Measurements from ENCODE around the gene SLC30A1. TPM values are rescaled to one million over a fixed set of nuclear protein-coding genes. Genes with fewer than 3 reads are reported as not detected.

SLC30A1 gene
- total and polyA plus RNA-seq, 2 of the 13 experiments (the other 11 are each of a cell fraction or from before 2014, with no cell fraction given): 5.9 to 24.4 TPM

DNA sequence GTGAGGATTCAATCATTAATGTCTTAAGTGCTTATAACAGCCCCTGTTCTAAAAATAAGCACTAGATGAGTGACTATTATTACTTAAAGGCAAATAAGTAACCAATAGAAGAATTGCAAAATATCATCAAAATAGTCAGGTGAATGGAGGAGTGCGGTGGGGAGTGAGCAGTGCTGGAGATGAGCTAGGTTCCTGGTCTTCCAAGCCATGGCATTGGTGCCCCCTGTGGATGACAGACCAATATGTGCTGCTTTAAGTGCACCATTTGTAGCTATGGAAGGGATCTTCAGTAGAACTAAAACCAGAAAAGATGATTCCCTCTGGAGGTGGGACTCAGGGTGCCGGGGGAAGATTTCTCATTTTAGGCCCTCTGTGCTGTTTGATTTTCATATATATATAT lies 46.1 kb upstream of the SLC30A1 start (continued):
- TF ChIP-seq, protein P1, sequence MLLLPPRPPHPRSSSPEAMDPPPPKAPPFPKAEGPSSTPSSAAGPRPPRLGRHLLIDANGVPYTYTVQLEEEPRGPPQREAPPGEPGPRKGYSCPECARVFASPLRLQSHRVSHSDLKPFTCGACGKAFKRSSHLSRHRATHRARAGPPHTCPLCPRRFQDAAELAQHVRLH (CRISPR knock-in tag; IDR thresholded peaks at IDR 0.05; ENCODE audit: borderline replicate concordance, low read depth): no peak
- TF ChIP-seq, protein P2, sequence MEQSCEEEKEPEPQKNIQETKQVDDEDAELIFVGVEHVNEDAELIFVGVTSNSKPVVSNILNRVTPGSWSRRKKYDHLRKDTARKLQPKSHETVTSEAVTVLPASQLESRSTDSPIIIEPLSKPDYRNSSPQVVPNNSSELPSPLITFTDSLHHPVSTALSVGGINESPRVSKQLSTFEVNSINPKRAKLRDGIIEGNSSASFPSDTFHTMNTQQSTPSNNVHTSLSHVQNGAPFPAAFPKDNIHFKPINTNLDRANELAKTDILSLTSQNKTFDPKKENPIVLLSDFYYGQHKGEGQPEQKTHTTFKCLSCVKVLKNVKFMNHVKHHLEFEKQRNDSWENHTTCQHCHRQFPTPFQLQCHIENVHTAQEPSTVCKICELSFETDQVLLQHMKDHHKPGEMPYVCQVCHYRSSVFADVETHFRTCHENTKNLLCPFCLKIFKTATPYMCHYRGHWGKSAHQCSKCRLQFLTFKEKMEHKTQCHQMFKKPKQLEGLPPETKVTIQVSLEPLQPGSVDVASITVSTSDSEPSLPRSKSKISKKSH (CRISPR knock-in tag; IDR thresholded peaks at IDR 0.05; ENCODE audit: borderline replicate concordance): no peak
- TF ChIP-seq ZNF160 (CRISPR knock-in tag; IDR thresholded peaks at IDR 0.05) (no peak), GZF1 (CRISPR knock-in tag; IDR thresholded peaks at IDR 0.05) (no peak), FOSL2 (CRISPR knock-in tag; IDR thresholded peaks at IDR 0.05) (peak; percentile 42; the same call in 1 of the 2 replicates), CEBPG (CRISPR knock-in tag; IDR thresholded peaks at IDR 0.05) (peak; percentile 42; the same call in 1 of the 2 replicates), ZNF468 (CRISPR knock-in tag; IDR thresholded peaks at IDR 0.05) (no peak), ZNF234 (CRISPR knock-in tag; conservative IDR thresholded peaks at IDR 0.05) (no peak), GATAD1 (CRISPR knock-in tag; IDR thresholded peaks at IDR 0.05) (no peak), SOX5 (CRISPR knock-in tag; IDR thresholded peaks at IDR 0.05; ENCODE audit: borderline replicate concordance) (no peak), ZIK1 (CRISPR knock-in tag; IDR thresholded peaks at IDR 0.05; ENCODE audit: borderline replicate concordance, low read depth) (no peak), RXRB (CRISPR knock-in tag; IDR thresholded peaks at IDR 0.05; ENCODE audit: borderline replicate concordance) (0 out of 2 replicates have a peak, but pooled peaks have one; percentile 26), ZSCAN20 (CRISPR knock-in tag; IDR thresholded peaks at IDR 0.05; ENCODE audit: borderline replicate concordance) (no peak)
- TF ChIP-seq, protein P3, sequence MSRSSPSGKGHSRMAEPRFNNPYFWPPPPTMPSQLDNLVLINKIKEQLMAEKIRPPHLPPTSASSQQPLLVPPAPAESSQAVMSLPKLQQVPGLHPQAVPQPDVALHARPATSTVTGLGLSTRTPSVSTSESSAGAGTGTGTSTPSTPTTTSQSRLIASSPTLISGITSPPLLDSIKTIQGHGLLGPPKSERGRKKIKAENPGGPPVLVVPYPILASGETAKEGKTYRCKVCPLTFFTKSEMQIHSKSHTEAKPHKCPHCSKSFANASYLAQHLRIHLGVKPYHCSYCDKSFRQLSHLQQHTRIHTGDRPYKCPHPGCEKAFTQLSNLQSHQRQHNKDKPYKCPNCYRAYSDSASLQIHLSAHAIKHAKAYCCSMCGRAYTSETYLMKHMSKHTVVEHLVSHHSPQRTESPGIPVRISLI (CRISPR knock-in tag; IDR thresholded peaks at IDR 0.05; ENCODE audit: borderline replicate concordance): no peak
- TF ChIP-seq, protein P4, sequence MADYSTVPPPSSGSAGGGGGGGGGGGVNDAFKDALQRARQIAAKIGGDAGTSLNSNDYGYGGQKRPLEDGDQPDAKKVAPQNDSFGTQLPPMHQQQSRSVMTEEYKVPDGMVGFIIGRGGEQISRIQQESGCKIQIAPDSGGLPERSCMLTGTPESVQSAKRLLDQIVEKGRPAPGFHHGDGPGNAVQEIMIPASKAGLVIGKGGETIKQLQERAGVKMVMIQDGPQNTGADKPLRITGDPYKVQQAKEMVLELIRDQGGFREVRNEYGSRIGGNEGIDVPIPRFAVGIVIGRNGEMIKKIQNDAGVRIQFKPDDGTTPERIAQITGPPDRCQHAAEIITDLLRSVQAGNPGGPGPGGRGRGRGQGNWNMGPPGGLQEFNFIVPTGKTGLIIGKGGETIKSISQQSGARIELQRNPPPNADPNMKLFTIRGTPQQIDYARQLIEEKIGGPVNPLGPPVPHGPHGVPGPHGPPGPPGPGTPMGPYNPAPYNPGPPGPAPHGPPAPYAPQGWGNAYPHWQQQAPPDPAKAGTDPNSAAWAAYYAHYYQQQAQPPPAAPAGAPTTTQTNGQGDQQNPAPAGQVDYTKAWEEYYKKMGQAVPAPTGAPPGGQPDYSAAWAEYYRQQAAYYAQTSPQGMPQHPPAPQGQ (CRISPR knock-in tag; IDR thresholded peaks at IDR 0.05; ENCODE audit: borderline replicate concordance): no peak
- TF ChIP-seq, protein P5, sequence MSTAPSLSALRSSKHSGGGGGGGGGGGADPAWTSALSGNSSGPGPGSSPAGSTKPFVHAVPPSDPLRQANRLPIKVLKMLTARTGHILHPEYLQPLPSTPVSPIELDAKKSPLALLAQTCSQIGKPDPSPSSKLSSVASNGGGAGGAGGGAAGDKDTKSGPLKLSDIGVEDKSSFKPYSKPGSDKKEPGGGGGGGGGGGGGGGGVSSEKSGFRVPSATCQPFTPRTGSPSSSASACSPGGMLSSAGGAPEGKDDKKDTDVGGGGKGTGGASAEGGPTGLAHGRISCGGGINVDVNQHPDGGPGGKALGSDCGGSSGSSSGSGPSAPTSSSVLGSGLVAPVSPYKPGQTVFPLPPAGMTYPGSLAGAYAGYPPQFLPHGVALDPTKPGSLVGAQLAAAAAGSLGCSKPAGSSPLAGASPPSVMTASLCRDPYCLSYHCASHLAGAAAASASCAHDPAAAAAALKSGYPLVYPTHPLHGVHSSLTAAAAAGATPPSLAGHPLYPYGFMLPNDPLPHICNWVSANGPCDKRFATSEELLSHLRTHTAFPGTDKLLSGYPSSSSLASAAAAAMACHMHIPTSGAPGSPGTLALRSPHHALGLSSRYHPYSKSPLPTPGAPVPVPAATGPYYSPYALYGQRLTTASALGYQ (CRISPR knock-in tag; IDR thresholded peaks at IDR 0.05): no peak
- TF ChIP-seq, protein P6, sequence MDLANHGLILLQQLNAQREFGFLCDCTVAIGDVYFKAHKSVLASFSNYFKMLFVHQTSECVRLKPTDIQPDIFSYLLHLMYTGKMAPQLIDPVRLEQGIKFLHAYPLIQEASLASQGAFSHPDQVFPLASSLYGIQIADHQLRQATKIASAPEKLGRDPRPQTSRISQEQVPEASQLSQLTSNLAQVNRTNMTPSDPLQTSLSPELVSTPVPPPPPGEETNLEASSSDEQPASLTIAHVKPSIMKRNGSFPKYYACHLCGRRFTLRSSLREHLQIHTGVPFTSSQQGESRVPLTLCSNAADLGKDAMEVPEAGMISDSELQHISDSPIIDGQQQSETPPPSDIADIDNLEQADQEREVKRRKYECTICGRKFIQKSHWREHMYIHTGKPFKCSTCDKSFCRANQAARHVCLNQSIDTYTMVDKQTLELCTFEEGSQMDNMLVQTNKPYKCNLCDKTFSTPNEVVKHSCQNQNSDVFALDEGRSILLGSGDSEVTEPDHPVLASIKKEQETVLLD (CRISPR knock-in tag; IDR thresholded peaks at IDR 0.05; ENCODE audit: low read depth): no peak
- TF ChIP-seq, protein P7, sequence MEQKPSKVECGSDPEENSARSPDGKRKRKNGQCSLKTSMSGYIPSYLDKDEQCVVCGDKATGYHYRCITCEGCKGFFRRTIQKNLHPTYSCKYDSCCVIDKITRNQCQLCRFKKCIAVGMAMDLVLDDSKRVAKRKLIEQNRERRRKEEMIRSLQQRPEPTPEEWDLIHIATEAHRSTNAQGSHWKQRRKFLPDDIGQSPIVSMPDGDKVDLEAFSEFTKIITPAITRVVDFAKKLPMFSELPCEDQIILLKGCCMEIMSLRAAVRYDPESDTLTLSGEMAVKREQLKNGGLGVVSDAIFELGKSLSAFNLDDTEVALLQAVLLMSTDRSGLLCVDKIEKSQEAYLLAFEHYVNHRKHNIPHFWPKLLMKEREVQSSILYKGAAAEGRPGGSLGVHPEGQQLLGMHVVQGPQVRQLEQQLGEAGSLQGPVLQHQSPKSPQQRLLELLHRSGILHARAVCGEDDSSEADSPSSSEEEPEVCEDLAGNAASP (CRISPR knock-in tag; IDR thresholded peaks at IDR 0.05; ENCODE audit: borderline replicate concordance): peak; percentile 32; the same call in 1 of the 2 replicates
- TF ChIP-seq, protein P8, sequence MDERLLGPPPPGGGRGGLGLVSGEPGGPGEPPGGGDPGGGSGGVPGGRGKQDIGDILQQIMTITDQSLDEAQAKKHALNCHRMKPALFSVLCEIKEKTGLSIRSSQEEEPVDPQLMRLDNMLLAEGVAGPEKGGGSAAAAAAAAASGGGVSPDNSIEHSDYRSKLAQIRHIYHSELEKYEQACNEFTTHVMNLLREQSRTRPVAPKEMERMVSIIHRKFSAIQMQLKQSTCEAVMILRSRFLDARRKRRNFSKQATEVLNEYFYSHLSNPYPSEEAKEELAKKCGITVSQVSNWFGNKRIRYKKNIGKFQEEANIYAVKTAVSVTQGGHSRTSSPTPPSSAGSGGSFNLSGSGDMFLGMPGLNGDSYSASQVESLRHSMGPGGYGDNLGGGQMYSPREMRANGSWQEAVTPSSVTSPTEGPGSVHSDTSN (CRISPR knock-in tag; IDR thresholded peaks at IDR 0.05): no peak

Data from HepG2 (cell line).